K562 (cell line): ENCODE measurements around the gene ICAM2. TPM values are rescaled to one million over a fixed set of nuclear protein-coding genes. Genes with fewer than 3 reads are reported as not detected.

ENCODE experiments used
- DDX20 ChIP-seq: fragments of 450-650 bp; IDR thresholded peaks from 2 replicates; pipeline ENCODE4 v1.6.1; 2016; ENCODE audit warnings: missing genetic modification characterization, low read depth, mild to moderate bottlenecking, missing compliant biosample characterization, moderate library complexity
- HMG20A ChIP-seq: fragments of 450-650 bp; formaldehyde crosslinking; conservative IDR thresholded peaks from 2 replicates; pipeline ENCODE4 v1.4.0; 2020; ENCODE audit warnings: mild to moderate bottlenecking, mixed read lengths
- MYBL2 ChIP-seq, 2 experiments: fragments of 450-650 bp in 1 of 2; sonication (generic) in 1 of 2; formaldehyde crosslinking in 1 of 2; IDR thresholded peaks; 2 replicates each; pipeline versions ENCODE4 v1.6.1 to v1.8.1; 2017 to 2022; ENCODE audit warnings: borderline replicate concordance in 1 of 2, inconsistent platforms in 1 of 2, low read depth in 1 of 2, mild to moderate bottlenecking in 1 of 2, missing genetic modification reagents in 1 of 2, moderate library complexity in 1 of 2
- PYGO2 ChIP-seq: fragments of 450-650 bp; IDR thresholded peaks from 2 replicates; pipeline ENCODE4 v1.6.1; 2016; ENCODE audit warnings: mild to moderate bottlenecking, missing genetic modification characterization, moderate library complexity, missing compliant biosample characterization
- RBM17 ChIP-seq: fragments of 200-400 bp; formaldehyde crosslinking; IDR thresholded peaks from 2 replicates; pipeline ENCODE4 v1.6.1; 2017; ENCODE audit warnings: low read depth, mild to moderate bottlenecking, low read length, borderline replicate concordance
- ZNF274 ChIP-seq: IDR thresholded peaks from 2 replicates; pipeline ENCODE4 v1.6.1; 2011; ENCODE audit warnings: low read depth, mild to moderate bottlenecking, low read length, moderate library complexity, borderline replicate concordance
- ZNF431 ChIP-seq: sonication (generic); formaldehyde crosslinking; IDR thresholded peaks from 2 replicates; pipeline ENCODE4 v1.8.0; 2022; ENCODE audit warnings: mild to moderate bottlenecking, missing genetic modification reagents
- ZNF77 ChIP-seq: fragments of 250-450 bp; sonication (Bioruptor Pico); IDR thresholded peaks from 2 replicates; pipeline ENCODE4 v1.5.0; 2020
- ZSCAN29 ChIP-seq: fragments of 450-650 bp; IDR thresholded peaks from 2 replicates; pipeline ENCODE4 v1.6.1; 2017
- polyA plus RNA-seq, 8 experiments: library from polyadenylated mRNA; depleted of rRNA in 4 of 8; stranded (reverse) in 5 of 8; unstranded in 3 of 8; fragments of >200 nt; fragmentation: Nextera tagmentation in 2 of 8; fragmentation: Illumina TruSeq in 1 of 8; extraction: Ambion mirVana in 2 of 8; extraction: Trizol in 1 of 8; gene quantifications; 2 replicates each; pipeline versions ENCODE4 v1.2.1 to v1.2.3, GENCODE V29; 2011 to 2014; ENCODE audit warnings: inconsistent platforms in 1 of 8, missing spikeins in 1 of 8
- total RNA-seq, 7 experiments: library from RNA; depleted of rRNA in 6 of 7; stranded (reverse); fragments of >200 nt in 6 of 7; fragmentation: Illumina TruSeq in 2 of 7; extraction: Trizol in 2 of 7; gene quantifications; 2 replicates each; pipeline versions ENCODE4 v1.2.1 to v1.2.3, GENCODE V29; 2011 to 2021; ENCODE audit warnings: low replicate concordance in 1 of 7
- TF ChIP-seq, protein P1 (sequence below): fragments of 250-450 bp; sonication (Bioruptor Pico); IDR thresholded peaks from 2 replicates; pipeline ENCODE4 v1.8.0; 2021; ENCODE audit warnings: moderate library complexity, mild to moderate bottlenecking, inconsistent platforms
- TF ChIP-seq, protein P2 (sequence below): fragments of 250-450 bp; sonication (Bioruptor Pico); IDR thresholded peaks from 2 replicates; pipeline ENCODE4 v1.8.0; 2022; ENCODE audit warnings: moderate library complexity, mild to moderate bottlenecking, inconsistent platforms
- TF ChIP-seq, protein P3 (sequence below): sonication (generic); formaldehyde crosslinking; IDR thresholded peaks from 2 replicates; pipeline ENCODE4 v1.8.0; 2022; ENCODE audit warnings: missing genetic modification reagents, mild to moderate bottlenecking, borderline replicate concordance

ICAM2 gene
- total and polyA plus RNA-seq, 9 of the 15 experiments (the other 6 are each of a cell fraction or from before 2014, with no cell fraction given), result 37.9 to 89.4 (median 60.6) TPM

DNA sequence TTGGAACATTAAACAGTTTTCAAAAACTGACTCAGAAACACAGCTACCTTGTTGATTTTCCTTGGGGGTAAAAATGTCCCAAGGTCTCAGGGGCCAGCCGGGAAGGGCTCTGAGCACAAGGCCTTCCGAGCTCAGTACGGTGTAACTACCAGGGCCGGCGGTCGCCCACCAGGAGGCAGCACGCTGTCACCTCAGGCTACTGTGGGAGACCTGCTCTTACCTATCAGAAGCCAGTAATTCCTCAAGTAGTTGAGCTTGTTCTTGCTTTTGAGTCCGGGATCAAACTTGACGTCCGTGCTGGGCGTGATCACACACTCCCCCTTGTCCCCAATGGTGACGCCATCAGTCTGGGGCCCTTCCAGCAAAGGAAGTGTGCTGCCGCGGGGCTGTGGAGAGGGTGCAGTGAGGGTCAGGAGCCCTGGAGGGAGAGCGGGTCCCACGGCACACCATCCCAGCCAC, 43.4 kb upstream of the ICAM2 start (continued):
- TF ChIP-seq ZNF77 (CRISPR knock-in tag), result no peak
- no peak for TF ChIP-seq ZSCAN29
- TF ChIP-seq DDX20, result no peak
- no peak for TF ChIP-seq ZNF274
- TF ChIP-seq, protein P1, sequence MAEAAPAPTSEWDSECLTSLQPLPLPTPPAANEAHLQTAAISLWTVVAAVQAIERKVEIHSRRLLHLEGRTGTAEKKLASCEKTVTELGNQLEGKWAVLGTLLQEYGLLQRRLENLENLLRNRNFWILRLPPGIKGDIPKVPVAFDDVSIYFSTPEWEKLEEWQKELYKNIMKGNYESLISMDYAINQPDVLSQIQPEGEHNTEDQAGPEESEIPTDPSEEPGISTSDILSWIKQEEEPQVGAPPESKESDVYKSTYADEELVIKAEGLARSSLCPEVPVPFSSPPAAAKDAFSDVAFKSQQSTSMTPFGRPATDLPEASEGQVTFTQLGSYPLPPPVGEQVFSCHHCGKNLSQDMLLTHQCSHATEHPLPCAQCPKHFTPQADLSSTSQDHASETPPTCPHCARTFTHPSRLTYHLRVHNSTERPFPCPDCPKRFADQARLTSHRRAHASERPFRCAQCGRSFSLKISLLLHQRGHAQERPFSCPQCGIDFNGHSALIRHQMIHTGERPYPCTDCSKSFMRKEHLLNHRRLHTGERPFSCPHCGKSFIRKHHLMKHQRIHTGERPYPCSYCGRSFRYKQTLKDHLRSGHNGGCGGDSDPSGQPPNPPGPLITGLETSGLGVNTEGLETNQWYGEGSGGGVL (CRISPR knock-in tag), result no peak
- TF ChIP-seq, protein P2, sequence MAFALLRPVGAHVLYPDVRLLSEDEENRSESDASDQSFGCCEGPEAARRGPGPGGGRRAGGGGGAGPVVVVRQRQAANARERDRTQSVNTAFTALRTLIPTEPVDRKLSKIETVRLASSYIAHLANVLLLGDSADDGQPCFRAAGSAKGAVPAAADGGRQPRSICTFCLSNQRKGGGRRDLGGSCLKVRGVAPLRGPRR (CRISPR knock-in tag), result no peak
- TF ChIP-seq, protein P3, sequence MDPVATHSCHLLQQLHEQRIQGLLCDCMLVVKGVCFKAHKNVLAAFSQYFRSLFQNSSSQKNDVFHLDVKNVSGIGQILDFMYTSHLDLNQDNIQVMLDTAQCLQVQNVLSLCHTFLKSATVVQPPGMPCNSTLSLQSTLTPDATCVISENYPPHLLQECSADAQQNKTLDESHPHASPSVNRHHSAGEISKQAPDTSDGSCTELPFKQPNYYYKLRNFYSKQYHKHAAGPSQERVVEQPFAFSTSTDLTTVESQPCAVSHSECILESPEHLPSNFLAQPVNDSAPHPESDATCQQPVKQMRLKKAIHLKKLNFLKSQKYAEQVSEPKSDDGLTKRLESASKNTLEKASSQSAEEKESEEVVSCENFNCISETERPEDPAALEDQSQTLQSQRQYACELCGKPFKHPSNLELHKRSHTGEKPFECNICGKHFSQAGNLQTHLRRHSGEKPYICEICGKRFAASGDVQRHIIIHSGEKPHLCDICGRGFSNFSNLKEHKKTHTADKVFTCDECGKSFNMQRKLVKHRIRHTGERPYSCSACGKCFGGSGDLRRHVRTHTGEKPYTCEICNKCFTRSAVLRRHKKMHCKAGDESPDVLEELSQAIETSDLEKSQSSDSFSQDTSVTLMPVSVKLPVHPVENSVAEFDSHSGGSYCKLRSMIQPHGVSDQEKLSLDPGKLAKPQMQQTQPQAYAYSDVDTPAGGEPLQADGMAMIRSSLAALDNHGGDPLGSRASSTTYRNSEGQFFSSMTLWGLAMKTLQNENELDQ, result no peak
- no peak for TF ChIP-seq PYGO2 (tag)
- no peak for TF ChIP-seq RBM17
- TF ChIP-seq MYBL2 (IDR thresholded peaks at IDR 0.05; ENCODE audit: low read depth), result no peak
- no peak for TF ChIP-seq MYBL2 (CRISPR knock-in tag; IDR thresholded peaks at IDR 0.05; ENCODE audit: borderline replicate concordance)
- no peak for TF ChIP-seq HMG20A (CRISPR knock-in tag)
- TF ChIP-seq ZNF431 (CRISPR knock-in tag), result no peak
